SH-SY5Y (cell line): Measurements from ENCODE around the gene AHSP.

Experiments used
- GATA2 ChIP-seq: IDR thresholded peaks from 2 replicates; pipeline ENCODE4 v1.6.1; 2011; ENCODE audit warnings: mild to moderate bottlenecking, low read depth, low read length
- GATA3 ChIP-seq: IDR thresholded peaks from 2 replicates; pipeline ENCODE4 v1.6.1; 2011; ENCODE audit warnings: low read depth, mild to moderate bottlenecking, low read length, moderate library complexity

GRCh38 chr16:31483081-31483480 is 44.6 kb upstream of the AHSP start, which contains the start of gene SLC5A2:
- TF ChIP-seq GATA2: no peak
- TF ChIP-seq GATA3: no peak
